Measurements from ENCODE around the gene ADORA1.

- TF ChIP-seq CTCF (conservative IDR thresholded peaks at IDR 0.05; ENCODE audit: low read depth, low read length) = no peak
- TF ChIP-seq EZH2 (IDR thresholded peaks at IDR 0.05; ENCODE audit: borderline replicate concordance, low read depth, low read length, poor library complexity, severe bottlenecking) = no peak
Measured at GRCh38 chr1:203120325-203121153, 7.0 kb upstream of the ADORA1 start.
